Measurements from ENCODE around the gene HDC.

The HDC gene

DNA sequence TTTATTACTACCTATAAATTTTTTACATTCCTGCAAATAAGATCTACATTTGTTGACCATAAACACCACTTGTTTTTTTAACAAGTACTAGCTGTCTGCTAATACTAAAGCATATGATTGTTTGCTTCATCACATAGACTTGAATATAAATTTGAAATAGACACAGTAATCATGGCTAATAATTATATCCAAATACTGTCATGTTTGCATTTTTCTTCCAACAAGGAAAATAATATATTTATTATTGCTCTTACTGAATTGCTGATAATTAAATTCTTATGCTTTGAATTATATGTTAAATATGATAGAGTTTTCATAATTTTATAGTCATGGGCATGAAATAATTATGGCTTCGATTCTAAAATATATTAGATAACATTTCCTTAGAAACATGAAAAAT, 40.5 kb downstream of the HDC start:
- no peak for DNase-seq (ENCODE audit: low read depth in 2 of 2)

DNA sequence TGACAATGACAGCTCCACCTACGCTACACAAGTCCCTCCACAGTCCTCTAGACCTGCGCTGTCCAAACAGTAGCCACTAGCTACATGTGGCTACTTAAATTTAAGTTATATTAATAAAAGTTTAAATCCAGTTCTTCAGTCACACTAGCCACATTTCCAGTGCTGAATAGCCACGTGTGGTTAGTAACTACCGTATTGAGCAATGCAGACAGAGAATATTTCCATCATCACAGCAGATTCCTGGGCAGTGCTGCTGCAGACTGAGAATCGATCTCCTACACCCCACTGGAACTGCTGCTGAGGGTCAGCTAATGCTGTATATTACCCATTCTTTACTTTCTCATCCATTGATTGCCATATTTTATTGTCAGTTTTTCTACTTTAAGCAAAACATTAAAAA, 40.9 kb downstream of the HDC start:
- DNase-seq (ENCODE audit: low read depth in 2 of 2): no peak

DNA sequence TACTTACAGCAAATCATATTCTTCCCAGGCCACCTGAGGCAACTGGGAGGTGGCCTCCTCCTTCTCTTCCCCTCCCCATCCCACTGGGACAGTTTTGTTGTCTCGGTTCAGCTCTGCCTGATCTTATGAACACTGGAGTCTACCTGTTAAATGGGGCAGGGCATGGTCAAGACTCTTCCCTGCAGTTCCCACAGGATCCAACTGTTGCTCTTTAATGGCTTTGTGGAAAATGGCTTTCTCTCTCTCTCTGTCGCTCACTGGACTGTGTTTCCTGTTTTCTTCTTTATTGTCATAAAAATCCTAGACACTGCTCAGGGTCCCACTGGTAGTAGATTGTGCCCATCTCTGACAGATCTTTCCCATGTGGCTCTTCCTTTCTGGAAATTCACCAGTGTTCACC, 43.3 kb downstream of the HDC start:
- no peak for DNase-seq (ENCODE audit: low read depth in 2 of 2)

DNA sequence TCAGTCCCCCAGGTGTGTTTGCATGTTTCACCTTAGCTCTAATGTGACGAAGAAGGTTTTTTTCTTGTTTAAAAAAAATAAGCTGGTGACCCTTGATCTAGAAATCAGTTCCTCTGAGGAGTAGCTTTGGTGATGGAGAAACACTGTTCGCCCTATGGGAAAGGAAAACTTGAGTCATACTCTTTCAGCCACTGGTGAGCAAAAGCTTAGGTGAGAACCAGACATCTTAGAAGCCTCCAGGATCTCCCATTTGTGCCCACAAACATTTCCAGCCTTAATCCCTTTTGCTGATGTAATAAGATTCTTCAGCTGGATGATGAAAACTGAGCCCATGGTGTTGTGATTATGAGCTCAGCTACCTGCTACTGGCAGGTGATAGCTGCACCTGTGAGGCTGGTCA, 45.7 kb downstream of the HDC start:
- no peak for DNase-seq (ENCODE audit: low read depth in 2 of 2)

DNA sequence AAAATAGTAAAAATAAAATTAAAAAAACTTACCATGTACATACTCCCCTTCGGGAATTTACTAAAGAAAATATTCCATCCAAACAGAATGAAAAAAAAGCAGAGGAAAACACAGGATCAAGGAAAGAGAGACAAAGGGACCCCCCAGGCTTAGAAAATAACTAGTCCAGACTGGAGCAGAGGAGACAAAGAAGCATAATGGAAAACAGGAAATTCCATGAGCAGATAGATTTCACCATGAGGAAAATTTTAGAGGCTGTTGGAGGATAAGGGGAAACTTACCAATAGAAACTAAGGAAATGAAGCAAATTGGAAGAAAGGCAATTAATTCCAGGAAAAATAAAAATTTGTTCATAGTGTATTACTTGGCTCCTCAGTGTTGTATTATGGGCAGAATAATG, 46.8 kb downstream of the HDC start:
- DNase-seq (ENCODE audit: low read depth in 2 of 2): no peak

DNA sequence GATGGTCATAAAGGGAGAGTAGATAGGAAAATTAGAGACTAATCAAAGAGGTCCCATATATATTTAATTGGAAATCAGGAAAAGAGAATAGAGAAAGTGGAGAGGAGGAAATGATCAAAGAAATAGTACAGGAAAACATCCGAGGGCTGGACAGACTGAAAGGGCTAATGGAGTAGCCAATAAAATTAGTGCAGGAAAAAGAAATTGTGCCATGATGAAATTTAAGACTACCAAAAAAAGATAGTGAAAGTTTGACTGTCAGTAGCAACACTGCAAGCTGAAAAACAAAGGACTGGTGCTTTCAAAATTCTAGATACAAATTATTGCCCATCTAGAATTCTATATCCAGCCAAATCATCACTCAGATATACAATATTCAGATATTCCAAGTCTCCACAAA, 47.2 kb downstream of the HDC start:
- DNase-seq (ENCODE audit: low read depth in 2 of 2): no peak

DNA sequence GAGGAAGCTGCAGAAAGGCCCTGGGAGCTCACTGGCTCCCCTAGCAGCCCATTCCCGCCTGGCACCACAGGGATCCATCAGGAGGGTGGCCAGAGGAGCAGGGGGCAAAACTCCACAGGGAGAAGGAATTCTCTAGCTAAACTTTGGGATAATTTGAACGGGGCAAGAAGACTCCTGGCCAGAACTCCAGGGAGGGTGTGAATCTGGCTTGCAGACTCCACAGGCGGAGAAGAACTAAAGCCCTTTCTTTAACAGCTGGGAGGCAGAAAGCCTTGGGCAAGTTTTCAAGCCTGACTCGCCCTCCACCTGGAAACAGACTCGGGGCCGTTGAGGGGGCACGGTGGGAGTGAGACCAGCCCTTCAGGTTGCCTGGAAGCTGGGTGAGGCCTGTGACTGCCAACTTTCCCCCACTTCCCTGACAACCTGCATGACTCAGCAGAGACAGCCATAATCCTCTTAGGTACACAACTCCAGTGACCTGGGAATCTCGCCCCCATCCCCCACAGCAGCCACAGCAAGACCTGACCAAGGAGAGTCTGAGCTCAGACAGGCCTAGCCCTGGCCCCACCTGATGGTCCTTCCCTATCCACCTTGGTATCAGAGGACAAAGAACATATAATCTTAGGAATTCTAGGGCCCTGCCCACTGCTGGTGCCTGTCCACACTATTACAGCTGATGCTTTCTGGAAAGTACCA, 54.9 kb downstream of the HDC start:
- no peak for DNase-seq (ENCODE audit: low read depth in 2 of 2)

DNA sequence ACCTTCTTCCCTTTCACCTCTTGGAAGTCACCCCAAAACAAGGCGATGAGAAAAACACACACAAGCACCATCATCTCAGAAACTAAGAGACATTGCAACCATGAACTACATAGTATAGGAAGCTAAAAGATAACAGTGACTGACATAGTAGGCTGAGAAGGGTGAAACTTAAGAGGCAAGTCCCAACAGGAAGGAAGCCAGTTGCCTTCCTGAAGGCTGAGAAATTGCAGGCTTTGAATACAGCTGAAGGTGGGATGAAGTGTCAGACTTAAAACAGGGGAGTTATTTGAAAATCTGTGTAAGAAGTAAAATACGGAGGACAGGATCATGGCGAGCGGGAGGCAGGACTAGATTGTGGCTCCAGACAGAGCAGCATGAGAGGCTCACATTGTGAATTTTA, 55.7 kb downstream of the HDC start:
- DNase-seq (ENCODE audit: low read depth in 2 of 2): no peak

DNA sequence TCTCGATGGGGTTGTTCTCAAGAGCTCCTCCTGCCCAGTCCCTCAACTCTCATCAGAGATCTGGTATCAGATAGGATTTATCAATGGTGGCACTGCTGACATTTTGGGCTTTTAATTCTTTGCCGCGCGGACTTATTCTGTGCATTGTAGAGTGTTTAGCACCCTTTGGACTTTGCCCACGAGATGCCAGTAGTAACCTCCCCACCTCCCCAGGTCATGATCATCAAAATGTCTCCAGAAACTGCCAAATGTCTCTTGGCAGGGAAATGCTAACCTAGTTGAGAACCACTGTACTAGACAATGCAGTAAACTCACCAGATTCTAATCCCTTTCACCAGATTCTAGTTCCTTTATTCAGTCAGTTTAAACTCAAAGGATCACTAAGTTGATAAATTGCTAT, 59.5 kb downstream of the HDC start:
- DNase-seq (ENCODE audit: low read depth in 2 of 2): no peak

DNA sequence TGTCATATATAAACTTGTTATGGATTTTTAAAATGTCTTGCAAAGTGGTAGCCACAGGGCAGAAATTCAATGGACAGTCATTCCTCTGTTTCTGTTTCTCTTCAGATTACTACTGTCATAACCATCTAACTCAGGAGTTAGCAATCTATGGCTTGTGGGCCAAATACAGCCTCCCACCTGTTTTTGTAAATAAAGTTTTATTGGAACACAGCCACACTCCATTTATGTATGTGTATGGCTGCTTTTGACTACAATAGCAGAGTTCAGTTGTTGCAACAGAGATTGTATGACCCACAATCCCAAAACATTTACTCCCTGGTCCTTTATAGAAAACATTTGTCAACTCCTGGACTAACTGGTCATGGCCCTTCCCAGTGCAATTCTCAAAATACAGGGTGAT, 63.5 kb downstream of the HDC start:
- DNase-seq (ENCODE audit: low read depth in 2 of 2): no peak

DNA sequence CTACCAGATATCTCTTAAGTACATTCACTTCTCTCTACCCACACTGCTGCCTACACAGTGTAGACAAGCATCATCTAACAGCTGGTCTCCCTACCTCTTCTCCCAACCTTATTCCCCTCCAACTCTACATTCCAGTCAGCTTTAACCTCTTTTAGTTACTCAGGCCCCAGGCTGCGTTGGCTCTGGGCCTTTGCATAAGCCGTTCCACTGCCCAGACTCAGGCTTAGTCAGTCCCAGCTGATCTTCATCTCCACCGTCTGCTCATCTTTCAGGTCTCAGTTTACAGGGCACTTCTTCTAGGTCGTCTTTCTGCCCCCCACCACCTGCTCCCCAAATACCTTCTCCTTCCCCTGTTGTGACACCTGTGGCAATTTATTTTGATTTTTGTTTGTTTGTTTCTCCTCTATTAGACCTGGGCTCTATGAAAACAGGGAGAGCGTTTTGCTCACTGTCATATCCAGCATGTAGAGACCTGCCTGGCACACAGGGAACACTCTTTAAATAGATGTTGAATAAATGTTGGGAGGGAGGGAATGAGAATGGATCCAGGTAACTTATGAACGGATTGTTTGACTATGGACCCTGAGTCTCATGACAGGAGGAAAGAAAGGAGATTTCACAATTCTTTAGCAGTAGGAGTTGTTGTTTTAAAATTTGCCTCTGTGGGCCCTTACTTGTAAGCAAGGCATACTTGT, 72.5 kb downstream of the HDC start:
- DNase-seq (ENCODE audit: low read depth in 2 of 2): no peak

DNA sequence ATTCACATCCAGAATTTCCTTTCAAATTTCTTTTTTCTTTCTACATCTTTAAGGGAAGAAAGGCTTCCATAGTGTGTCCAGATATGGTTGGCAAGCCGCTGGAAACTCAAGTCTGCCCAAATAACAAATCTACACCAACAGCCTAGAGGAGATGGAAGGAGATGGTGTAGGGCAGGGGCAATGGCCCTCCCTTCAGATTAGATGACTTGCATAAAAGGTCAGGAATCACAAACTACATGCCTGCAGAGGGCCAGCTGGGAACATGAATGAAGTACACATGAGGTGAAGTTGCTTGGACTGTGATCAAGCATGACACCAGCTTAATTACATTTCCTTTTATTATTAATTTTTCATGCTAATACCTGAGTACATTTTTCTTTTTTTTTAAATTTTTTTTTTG, 73.4 kb downstream of the HDC start:
- DNase-seq (ENCODE audit: low read depth in 2 of 2): no peak

All from stimulated activated CD4-positive, alpha-beta T cell treated with anti-CD3 and anti-CD28 coated beads, Interleukin-1b, Interleukin-23, amount 100 ng/mL, for 4 hours (primary cell).